HL-60/S4 treated with phorbol 12-myristate 13-acetate at 8.2 ng/mL for 4 days and 3 days (cell line): Measurements from ENCODE around the gene MVB12A.

Experiments used
- in situ Hi-C: fragments of 300-500 bp; cut with MboI; formaldehyde crosslinking; loops from 2 replicates; pipeline ENCODE4 v1.15.0; 2022; ENCODE audit warnings: low sequenced_read_pairs

MVB12A gene

GRCh38 chr19:17404621-17405249 is 15.1 kb upstream of the MVB12A start:
- in situ Hi-C loops = no loop called here

DNA sequence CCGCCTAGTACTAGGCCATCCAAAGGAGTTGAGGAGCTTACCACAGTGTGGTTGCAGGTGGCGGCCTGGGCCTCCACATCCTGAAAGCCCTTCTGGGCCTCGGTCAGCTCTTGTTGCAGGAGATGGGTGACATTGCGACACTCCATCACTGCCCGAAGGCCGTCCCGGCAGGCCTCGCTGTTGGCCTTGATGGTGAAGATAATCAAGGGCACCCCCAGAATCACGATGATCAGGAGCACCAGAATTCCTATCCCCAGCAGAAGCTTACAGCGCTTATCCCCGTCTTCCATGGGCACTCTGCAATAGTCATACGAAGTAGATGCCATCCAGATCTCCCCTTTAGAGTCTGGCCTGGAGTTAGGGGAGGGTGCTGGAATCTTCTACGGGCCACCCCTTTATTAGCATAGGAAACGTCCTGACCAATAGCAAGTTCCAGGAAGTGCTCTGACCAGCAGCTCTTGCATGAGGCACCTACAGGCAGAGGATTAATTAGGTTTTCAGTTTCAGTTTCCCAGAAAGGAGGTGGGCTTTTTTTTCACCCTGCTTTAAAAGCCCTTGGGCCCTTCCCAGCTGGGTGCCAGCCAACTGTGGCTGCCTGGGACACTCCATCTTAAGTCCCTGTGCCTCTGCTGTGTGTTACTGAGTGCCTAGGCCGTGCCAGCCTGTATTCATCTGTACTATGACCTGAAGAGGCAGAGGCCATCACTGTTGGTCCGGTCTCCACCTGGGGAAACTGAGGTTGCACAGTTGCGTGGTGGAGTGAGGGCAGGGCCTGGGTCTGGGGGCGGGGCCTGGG is 14.4 kb upstream of the MVB12A start, which contains the start of gene BST2:
Gene BST2 (minus strand): TSS at position 381 of the 796 bp plus-strand sequence. CDS start 55 bp downstream, at position 326.
- in situ Hi-C loops = no loop called here

- in situ Hi-C loops = no loop called here
These were observed 13.6 kb upstream of the MVB12A start for GRCh38 chr19:17406046-17406886.

- in situ Hi-C loops = no loop called here
These were observed 13.0 kb upstream of the MVB12A start for GRCh38 chr19:17406887-17407196.

GRCh38 chr19:17409990-17410389 is 9.9 kb upstream of the MVB12A start:
- in situ Hi-C loops = no loop called here

- in situ Hi-C loops = no loop called here
These were observed 8.0 kb upstream of the MVB12A start for GRCh38 chr19:17411801-17412200.

GRCh38 chr19:17414097-17414496 is 5.8 kb upstream of the MVB12A start:
- in situ Hi-C loops = no loop called here

DNA sequence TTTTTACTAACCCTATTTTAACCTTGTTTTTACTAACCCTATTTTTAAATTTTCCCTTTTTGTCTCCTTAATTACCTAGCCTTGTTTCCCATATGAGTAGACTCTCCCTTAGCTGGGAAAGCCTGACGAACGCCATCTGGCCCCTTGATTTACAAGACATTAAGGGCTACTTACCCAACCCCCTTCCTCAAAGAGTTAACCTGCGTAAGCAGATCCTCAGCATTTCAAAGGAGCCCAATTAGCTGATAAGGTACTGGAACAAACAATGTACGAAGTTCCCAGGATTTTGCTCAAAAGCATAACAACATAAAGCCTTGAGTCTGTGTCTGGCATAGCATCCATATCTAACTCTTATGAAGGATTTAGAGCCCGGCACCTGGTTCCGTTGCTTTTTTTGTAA is 4.7 kb upstream of the MVB12A start:
- in situ Hi-C loops = no loop called here

DNA sequence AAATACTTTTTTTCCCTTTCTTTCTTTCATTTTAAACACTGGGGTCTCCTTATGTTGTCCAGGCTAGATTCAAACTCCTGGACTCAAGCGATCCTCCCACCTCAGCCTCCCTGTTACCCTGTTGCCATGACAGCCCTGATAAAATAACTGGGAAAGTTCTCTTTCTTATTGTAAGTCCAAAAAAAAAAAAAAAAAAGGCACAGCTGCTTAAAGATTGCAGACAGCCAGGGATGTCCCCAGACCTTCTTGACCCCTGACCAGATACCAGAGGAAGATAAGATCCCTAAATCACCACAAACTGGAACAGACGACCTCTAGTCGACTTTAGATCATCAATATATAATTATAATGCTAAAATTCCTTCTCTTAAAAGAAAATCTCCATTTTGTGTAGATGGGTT is 1.1 kb upstream of the MVB12A start:
- in situ Hi-C loops = no loop called here

GRCh38 chr19:17419154-17419620 is 660 bp upstream of the MVB12A start:
- in situ Hi-C loops = no loop called here

DNA sequence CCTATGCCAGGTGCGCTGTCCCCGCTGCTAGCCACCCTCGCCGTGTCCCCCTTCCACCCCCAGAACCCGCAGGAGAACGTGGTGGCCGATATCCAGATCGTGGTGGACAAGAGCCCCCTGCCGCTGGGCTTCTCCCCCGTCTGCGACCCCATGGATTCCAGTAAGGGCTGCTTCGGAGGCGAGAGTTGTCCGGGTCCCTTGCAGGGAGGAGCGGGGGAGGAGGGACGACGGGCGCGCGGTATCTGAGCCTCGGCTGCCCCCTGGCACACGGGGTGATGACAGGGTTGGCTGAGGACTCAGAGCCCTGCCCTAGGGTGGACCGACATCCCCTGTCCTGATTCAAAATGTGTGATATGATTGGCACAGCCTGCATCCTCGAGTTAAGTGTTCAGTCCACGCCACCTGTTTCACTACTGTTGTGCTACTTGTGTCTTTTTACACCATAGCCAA is 653 bp downstream of the MVB12A start:
- in situ Hi-C loops = no loop called here

GRCh38 chr19:17421942-17422341 is 2.1 kb downstream of the MVB12A start:
- in situ Hi-C loops = no loop called here

DNA sequence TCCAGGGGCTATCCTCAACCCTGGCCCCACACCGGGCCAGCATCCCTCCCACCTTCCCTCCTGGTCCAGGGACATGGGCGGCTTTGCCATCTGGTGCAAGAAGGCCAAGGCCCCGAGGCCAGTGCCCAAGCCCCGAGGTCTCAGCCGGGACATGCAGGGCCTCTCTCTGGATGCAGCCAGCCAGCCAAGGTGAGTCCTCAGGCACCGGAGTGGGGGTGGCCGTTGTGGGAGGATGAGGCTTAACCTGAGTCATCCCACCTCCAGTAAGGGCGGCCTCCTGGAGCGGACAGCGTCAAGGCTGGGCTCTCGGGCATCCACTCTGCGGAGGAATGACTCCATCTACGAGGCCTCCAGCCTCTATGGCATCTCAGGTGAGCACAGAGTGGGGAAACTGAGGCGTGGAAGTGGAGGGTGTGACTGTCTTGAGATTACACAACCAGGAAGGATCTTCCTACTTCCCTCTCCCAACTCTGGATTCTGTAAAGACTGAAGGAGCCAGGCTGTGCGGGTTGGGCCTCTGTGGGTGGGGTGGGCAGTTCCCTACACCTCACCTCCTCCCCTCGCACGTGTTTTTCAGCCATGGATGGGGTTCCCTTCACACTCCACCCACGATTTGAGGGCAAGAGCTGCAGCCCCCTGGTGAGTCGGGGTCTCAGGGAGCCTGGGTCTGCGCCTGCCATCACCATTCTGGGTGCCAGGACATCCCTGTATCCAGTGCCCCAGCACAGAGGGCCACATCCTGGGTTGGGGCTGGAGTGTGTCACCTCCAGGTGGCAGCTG is 3.8 kb downstream of the MVB12A start:
- in situ Hi-C loops = no loop called here

DNA sequence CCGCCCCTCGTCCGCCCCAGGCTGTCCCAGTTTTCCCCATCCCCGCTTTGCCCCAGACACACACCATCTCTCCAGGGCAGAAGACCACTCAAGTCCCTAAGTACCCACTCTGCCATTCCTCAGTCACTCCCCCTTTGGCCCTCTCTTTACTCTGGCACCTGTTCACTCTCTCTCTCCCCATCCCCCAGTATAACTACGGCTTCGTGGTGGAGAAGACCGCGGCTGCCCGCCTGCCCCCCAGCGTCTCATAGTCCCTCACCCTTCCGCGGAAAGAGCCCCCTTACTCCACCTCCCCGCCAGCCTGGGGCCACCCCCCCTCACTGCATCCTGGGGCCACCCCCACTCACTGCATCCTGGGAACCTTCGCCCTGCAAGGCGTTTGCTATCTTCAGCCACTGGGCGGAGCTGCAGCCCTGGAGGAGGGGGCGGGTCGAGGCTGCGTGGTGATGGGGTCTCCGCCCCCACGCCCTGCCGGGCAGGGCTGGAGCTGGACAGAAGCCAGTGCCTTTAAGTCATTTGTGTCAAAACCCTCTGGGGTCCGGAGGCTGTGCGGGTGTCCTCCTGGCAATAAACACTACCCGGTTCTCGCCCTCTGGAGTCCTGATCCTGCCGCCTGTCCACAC is 5.0 kb downstream of the MVB12A start:
- in situ Hi-C loops = no loop called here

DNA sequence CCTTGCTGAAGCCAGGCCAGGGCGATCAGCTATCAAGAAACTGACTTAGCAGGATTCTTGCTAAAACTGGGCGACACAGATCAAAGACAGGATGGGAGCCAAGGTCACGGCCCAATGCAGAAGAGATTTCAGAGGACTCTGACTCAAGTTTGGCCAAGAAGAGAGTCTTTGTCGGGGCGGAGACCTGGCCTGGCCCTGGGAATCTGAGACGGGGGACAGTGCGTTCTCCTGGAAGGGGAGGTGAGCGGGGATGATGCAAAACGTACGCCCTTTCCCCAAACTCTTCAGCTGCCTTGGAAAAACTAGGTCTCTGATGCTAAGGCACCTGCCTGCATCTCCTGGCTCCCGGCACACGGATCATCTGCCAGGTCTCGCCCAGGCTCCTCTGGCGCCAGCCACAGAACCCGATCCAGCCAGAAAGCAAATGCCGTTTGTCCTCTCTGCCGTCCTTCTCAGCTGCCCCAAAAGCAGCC is 9.8 kb downstream of the MVB12A start:
- in situ Hi-C loops = no loop called here

DNA sequence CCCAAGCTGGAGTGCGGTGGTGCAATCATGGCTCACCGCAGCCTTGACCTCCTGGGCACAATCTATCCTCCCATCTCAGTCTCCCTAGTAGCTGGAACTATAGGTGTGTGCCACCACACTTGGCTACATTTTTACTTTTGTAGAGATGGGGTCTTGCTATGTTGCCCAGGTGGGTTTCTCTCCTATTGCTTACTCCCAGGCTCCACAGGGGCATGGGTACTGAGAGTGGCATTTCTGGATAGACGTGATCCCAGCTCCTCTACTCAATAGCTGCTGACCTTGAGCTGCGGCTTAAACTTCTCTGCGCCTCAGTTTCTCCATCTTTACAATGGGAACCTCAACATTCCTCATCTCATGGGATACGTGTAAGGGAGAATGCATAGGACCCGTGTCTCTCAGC is 11.6 kb downstream of the MVB12A start:
- in situ Hi-C loops = no loop called here

GRCh38 chr19:17435218-17435617 is 15.4 kb downstream of the MVB12A start:
- in situ Hi-C loops = no loop called here

DNA sequence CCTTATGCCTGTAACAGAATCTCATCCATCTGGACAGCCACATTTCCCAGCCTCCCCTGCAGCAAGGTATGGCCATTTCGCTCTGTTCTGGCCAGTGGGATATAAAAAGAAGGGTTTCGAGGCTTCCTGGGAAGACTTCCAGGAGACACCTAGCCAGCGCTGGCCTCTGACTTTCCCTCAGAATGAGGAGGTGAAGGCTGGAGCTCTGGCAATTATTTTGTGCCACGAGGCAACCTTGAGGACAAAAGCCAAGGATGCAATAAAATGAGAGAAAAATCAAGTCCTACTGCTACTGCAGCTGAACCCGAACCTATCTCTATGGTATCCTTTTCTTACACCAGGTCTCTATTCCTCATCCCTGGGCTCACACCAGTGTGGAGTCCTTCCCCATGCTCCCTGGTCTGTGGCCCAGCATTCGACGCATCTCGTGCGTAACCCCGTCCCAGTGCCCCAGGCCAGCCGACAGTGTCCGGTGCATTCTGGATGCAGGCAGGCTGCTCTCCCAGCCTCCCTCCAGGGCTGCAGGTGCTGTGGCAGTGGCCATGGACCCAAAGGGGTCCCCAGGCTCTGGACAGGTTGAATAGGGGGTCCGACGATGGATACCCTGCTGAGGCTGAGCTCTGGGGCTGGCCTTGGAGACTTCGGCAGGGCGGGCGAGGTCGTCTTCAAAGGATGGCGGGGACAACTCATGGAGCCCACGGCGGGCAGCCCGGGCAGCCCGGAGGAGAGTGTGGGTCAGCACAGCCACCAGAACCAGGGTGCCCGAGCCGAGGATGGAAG is 16.4 kb downstream of the MVB12A start:
- in situ Hi-C loops = no loop called here

DNA sequence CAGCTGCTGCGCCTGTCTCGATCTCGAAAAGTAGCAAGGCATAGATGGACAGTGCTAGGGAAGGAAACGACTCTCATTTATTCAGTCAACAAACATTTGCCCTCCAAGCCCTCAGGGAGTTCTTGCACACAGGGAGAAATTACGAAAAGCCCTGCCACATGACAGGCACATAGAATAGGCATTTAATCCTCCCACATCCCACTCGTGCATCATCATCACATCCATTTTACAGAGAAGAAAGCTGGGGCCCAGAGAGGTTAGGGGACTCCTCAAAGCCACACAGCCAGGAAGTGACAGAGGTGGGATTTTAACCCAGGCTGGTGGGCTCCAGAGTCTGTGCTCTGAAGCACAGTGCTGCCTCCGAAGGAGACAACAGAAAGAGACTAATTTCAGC is 17.0 kb downstream of the MVB12A start:
- in situ Hi-C loops = no loop called here
